NB4 (cell line): ENCODE data around the gene CUEDC1.

Source experiments
- POLR2A ChIP-seq: IDR thresholded peaks from 2 replicates; pipeline ENCODE4 v1.6.1; 2011; ENCODE audit warnings: mild to moderate bottlenecking; ENCODE audit not compliant: insufficient read length; ENCODE audit errors: extremely low read depth
- TF ChIP-seq, protein P1 (sequence below): IDR thresholded peaks from one replicate; pipeline ENCODE4 v1.5.1; 2012; ENCODE audit warnings: low read depth, low read length

GRCh38 chr17:57931488-57932137 lies 23.6 kb downstream of the CUEDC1 start:
- TF ChIP-seq, protein P1, sequence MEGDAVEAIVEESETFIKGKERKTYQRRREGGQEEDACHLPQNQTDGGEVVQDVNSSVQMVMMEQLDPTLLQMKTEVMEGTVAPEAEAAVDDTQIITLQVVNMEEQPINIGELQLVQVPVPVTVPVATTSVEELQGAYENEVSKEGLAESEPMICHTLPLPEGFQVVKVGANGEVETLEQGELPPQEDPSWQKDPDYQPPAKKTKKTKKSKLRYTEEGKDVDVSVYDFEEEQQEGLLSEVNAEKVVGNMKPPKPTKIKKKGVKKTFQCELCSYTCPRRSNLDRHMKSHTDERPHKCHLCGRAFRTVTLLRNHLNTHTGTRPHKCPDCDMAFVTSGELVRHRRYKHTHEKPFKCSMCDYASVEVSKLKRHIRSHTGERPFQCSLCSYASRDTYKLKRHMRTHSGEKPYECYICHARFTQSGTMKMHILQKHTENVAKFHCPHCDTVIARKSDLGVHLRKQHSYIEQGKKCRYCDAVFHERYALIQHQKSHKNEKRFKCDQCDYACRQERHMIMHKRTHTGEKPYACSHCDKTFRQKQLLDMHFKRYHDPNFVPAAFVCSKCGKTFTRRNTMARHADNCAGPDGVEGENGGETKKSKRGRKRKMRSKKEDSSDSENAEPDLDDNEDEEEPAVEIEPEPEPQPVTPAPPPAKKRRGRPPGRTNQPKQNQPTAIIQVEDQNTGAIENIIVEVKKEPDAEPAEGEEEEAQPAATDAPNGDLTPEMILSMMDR = no peak
- TF ChIP-seq POLR2A = no peak
